ENCODE measurements around the gene PADI6.

The PADI6 gene

DNA sequence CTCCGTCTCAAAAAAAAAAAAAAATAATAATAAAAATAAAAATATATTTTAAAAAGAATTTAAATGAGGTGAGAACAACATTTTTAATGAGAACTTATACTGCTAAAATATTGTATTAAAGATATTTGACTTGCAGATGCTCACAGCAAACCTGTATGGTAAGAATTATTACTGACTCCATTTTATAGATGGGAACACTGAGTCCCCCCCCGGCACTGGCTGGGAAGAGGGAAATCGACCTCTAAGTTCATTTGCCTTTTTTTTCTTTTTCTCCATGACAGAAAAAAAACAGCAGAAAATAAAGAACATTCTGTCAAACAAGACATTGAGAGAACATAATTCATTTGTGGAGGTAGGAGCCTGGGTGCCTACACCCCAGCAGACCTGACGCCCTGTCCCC lies 13.4 kb upstream of the PADI6 start:
- no peak for DNase-seq (ENCODE audit: low read depth)

GRCh38 chr1:17359031-17359430 lies 13.0 kb upstream of the PADI6 start:
- DNase-seq (ENCODE audit: low read depth): no peak

DNA sequence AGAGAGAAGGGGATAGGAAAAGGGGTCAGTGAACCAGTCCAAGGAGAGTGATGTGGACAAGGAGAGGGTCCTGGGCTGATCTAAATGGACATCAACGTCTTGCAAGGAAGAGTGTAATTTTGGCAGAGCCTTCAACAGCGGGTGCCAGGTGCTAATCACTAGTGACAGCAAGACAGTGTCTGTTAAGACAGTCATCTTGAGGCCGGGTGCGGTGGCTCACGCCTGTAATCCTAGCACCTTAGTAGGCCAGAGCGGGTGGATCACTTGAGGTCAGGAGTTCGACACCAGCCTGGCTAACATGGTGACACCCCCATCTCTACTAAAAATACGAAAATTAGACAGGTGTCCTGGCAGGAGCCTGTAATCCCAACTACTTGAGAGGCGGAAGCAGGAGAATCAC lies 12.2 kb upstream of the PADI6 start:
- no peak for DNase-seq (ENCODE audit: low read depth)

- DNase-seq (ENCODE audit: low read depth): no peak
Observed at GRCh38 chr1:17360272-17360956, 11.6 kb upstream of the PADI6 start.

GRCh38 chr1:17361687-17362086 lies 10.3 kb upstream of the PADI6 start:
- DNase-seq (ENCODE audit: low read depth): no peak

DNA sequence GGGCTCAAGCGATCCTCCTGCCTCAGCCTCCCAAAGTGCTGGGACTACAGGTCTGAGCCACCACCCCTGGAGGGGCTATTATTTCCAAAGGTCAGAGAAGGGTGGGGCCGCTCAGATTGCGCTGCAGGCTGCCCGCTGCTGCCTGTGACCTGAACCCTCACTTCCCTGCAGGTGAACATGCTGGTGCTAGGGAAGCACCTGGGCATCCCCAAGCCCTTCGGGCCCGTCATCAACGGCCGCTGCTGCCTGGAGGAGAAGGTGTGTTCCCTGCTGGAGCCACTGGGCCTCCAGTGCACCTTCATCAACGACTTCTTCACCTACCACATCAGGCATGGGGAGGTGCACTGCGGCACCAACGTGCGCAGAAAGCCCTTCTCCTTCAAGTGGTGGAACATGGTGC lies 8.6 kb upstream of the PADI6 start:
- DNase-seq (ENCODE audit: low read depth): no peak

GRCh38 chr1:17363771-17364170 lies 8.2 kb upstream of the PADI6 start:
- no peak for DNase-seq (ENCODE audit: low read depth)

DNA sequence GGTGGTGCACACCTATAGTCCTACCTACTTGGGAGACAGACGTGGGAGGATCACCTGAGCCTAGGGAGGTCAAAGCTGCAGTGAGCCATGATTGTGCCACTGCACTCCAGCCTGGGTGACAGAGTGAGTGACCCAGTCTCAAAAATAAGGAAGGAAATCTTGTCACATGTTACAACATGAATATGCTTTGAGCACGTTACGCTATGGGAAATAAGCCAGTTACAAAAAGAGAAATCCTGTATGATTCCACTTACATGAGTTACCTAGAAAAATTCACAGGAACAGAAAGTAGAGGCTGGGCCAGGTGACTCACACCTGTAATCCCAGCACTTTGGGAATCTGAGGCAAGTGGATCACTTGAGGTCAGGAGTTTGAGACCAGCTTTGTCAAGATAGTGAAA lies 6.7 kb upstream of the PADI6 start:
- no peak for DNase-seq (ENCODE audit: low read depth)

DNA sequence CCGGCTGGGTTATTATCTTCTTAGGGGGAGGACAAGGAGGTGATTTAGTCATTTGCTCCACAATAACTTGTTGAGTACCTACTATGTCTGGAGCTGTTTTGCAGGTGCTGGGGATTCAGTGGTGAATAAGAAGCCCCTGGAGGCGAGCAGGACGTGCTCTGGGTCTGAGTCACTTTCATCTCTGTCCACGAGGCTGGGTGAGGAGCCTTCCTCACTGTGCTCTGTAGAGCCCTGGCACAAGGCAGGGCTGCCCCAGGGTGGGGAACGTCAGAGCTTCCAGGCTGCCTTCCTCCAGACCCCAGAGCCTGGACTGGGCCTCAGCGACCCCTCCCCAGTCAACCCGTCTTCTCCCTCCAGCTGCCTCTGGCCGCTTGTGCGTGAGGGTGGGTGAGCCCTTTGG lies 2.5 kb upstream of the PADI6 start:
- no peak for DNase-seq (ENCODE audit: low read depth)

GRCh38 chr1:17370618-17371017 lies 1.4 kb upstream of the PADI6 start:
- DNase-seq (ENCODE audit: low read depth): no peak

DNA sequence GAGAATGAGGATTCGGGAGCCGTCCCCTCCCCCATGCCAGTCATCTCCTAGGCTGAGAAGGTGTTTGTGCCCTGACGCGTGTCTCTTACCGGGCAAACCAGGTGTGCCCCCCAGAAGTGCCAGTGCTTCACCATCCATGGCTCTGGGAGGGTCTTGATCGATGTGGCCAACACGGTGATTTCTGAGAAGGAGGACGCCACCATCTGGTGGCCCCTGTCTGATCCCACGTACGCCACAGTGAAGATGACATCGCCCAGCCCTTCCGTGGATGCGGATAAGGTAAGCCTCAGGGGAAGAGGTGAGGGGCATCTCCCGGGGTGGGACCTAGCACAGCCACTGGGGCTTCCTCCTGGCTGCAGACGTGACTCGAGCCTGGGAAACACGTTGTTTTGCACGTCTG lies 959 bp downstream of the PADI6 start:
- no peak for DNase-seq (ENCODE audit: low read depth)

GRCh38 chr1:17375651-17376050 lies 3.7 kb downstream of the PADI6 start:
- DNase-seq (ENCODE audit: low read depth): no peak

DNA sequence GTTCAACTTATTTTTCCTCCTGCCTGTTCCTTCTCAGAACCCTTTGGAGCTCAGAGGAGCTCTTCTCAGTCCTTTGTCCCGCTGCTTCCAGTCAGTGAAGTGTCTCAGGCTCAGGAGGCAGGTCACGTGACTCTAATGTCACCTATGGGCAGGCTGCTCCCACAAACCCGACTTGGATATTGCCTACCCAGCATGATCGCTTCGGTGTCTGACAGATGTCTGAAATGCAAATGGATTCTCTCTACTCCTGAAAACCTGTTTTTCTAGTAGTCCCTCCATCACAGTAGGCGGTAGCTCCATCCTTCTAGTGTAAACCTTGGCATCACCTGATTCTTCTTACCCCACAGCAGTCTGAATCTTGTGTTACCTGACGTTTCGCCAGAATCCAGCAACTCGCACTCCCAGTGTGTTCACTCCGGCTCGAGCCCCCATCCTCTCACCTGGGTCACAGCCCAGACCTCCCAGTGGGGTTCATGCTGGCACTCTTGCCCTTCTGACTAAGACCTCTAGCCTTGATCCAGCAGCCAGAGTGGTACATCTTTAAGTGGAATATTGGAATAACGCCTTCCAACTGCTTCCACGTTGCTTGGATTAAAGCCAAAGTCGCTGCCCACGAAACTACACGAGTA lies 5.4 kb downstream of the PADI6 start:
- no peak for DNase-seq (ENCODE audit: low read depth)

- no peak for DNase-seq (ENCODE audit: low read depth)
Observed at GRCh38 chr1:17381161-17381560, 9.2 kb downstream of the PADI6 start.

DNA sequence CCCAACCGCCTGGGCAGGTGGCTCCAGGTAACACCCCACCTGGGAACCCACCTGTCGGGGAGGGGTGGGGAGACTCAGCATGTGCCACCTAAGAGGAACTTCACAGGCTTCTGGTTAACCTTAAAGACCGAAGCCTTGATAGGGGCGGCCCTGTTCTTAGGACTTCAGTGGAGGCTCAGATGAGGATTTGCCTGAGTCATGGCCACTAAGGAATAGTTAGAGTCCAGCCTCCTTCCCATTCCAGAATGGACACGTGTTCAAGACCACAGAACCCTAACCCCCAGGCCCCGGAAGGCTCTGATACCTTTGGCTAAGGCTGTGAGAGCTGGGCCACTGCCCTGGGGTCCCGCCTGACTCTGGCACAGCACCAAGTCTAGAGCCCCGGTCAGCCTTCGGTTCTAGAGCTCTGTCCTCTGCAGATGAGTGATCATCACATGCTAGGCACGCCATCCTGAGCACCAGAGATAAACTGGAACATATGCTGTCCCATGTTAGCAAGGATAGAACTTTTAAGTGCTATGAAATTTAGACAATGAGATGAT lies 20.3 kb downstream of the PADI6 start:
- DNase-seq (ENCODE audit: low read depth): no peak

- DNase-seq (ENCODE audit: low read depth): no peak
Observed at GRCh38 chr1:17393230-17393629, 21.2 kb downstream of the PADI6 start.

DNA sequence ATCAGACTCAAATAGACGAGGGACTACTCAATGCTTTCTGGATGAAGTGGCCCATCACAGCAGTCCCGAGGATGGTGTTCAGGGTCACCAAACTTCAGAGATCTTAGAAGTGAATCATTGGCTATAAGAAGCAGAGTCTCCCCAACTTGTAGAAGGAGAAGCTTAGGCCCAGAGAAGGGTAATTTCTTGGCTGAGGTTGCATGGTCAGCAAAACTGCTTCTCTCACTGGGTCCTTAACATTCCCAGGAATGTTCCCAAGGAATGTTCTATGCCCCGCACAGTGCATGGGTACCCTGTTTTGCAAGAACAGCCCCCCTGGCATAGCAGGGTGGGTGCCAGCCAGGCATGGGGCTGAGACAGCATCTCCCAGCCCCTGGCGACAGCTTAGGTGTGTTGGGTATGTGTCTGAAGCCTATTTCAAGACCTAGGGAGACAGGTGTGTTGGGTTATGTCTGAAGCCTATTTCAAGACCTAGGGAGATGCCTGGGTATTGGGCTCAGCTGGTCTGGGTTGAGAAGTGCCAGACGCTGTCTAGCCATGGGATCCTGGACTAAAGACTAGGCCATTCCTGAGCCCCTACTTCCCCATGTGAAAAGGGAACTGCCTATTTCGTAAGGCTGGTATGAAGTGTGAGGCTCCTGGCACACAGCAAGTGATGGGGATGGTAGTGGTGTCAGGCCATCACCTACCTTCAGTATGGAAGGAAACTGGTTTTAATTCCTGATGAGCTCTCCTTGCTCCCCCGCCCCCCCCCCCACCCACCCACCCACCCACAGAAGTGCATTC lies 26.1 kb downstream of the PADI6 start:
- DNase-seq (ENCODE audit: low read depth): no peak

DNA sequence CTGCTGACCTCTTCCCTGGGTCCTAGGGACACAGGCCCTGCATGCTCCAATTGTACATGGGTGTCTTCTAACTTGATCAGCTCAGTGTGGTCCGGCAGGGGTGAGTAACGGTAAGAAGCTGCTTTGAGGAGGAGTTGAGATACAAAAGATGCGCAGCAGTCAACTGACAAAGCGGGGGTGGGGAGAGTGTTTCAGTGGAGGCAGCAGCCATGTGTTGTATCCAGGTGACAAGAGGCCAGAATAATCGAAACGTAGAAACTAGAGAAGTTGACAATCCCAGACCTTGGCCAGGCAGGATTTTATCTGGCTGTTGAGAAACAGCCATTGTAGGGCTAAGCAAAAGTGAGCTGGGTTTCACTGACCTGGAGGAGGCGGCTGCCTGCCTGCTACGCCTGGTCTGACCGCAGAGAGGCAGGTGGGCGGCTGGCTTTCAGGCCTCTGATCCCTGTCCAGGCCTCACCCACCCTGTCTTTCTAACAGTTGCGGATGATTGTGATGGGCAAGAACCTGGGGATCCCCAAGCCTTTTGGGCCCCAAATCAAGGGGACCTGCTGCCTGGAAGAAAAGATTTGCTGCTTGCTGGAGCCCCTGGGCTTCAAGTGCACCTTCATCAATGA lies 28.8 kb downstream of the PADI6 start:
- no peak for DNase-seq (ENCODE audit: low read depth)

- no peak for DNase-seq (ENCODE audit: low read depth)
Observed at GRCh38 chr1:17401841-17402240, 29.8 kb downstream of the PADI6 start.

DNA sequence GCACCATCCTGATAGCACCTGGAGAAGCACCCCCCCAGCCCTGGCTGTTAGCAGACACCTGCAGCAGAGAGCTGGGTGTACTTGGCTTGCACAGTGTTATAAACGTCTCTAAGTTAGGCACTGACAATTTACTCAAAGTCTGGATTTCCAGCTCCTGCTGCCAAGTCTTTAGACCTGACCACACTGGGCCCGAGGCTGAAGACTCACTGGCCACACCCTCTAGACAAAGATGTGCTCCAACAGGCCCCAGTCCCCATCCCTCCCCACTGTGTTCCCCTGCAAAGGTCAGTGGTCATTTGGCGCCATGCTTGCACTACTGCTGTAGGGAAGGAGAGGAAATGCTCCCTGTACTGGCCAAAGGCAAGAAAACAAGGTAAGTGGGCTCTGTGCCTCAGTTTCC lies 31.1 kb downstream of the PADI6 start:
- no peak for DNase-seq (ENCODE audit: low read depth)

DNA sequence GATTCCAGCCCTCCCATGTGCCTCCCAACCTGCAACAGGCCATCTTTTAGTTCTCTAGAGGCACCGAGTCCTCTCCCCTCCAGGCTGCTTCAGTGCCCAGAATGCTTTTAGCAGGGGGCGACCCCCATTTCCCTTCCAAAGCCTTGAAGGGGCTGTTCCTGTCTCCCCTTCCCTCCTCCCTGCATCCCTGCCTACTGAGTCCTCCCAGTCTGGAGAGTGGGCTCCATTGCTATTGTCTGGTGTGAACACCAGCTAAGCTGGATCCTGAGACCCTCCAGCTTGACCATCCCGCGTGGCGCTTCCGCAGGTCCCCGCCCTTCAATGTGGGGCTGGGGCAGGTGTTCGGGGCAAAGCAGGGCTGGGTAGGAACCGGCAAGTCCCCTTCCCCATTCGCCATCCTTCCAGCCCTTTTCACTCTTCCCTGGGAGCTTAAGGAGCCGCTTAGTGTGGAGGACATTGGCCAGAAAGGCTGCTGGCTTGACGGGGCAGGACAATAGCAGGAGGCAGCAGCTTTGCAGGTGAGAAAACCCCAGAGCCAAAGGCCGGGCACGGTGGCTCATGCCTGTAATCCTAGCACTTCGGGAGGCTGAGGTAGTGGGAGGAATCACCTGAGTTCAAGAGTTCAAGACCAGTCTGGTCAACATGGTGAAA lies 32.2 kb downstream of the PADI6 start:
- no peak for DNase-seq (ENCODE audit: low read depth)

GRCh38 chr1:17404820-17405219 lies 32.8 kb downstream of the PADI6 start:
- no peak for DNase-seq (ENCODE audit: low read depth)
